Spleen (tissue), 7 donors: ENCODE measurements around the gene CNDP1.

Experiments used
- CTCF ChIP-seq, 11 experiments: fragments of 200-600 bp in 7 of 11; fragments of 450-650 bp in 4 of 11; sonication (generic) in 4 of 11; IDR thresholded peaks in 8 of 11; conservative IDR thresholded peaks in 3 of 11; 1 replicate in 7 of 11; 2 replicates in 4 of 11; pipeline versions ENCODE4 v1.4.0 to v1.8.0; 2016 to 2021; ENCODE audit warnings: antibody characterized with exemption in 11 of 11, inconsistent platforms in 4 of 11, mild to moderate bottlenecking in 1 of 11
- POLR2A ChIP-seq, 3 donors: fragments of 450-650 bp; IDR thresholded peaks; one replicate each; pipeline ENCODE4 v1.5.1; 2017; ENCODE audit warnings: antibody characterized with exemption in 3 of 3, mild to moderate bottlenecking in 1 of 3
- donor health status: DM: no; HTN: no; CAD: no; lungs with moderate emphysema.
- donor health status: DM: no; HTN: no; CAD: no.
- donor health status: DM: no; HTN: no; CAD: no.

GRCh38 chr18:74507927-74508326, 26.4 kb upstream of the CNDP1 start:
- TF ChIP-seq CTCF (IDR thresholded peaks at IDR 0.05 in 8 of 11, conservative IDR thresholded peaks at IDR 0.05 in 3 of 11) (no peak), POLR2A (IDR thresholded peaks at IDR 0.05) (no peak)
